Prostate gland (tissue), 2 donors: ENCODE results near the gene PPP2R5C.

ENCODE experiments used
- POLR2A ChIP-seq: fragments of 450-650 bp; IDR thresholded peaks from one replicate; pipeline ENCODE4 v1.6.1; 2016; ENCODE audit warnings: antibody characterized with exemption, mild to moderate bottlenecking
- TF ChIP-seq, protein P1 (sequence below), 4 experiments: fragments of 200-600 bp in 2 of 4; fragments of 450-650 bp in 2 of 4; sonication (generic) in 2 of 4; IDR thresholded peaks; 1 replicate in 3 of 4; 2 replicates in 1 of 4; pipeline ENCODE4 v1.5.1; 2016 to 2019; ENCODE audit warnings: antibody characterized with exemption in 4 of 4, mild to moderate bottlenecking in 2 of 4, moderate library complexity in 2 of 4

DNA sequence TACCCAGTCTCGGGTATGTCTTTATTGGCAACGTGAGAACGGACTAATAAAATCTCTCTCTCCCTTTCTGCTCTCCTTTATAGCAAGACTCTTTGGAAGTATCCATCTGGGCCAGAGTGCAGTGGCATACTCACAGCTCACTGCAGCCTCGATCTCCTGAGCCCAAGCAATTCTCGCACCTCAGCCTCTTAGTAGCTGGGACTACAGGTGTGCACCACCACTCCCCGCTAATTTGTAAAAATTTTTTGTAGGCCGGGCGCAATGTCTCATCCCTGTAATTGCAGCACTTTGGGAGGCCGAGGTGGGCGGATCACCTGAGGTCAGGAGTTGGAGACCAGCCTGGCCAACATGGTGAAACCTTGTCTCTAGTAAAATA lies 33.2 kb upstream of the PPP2R5C start:
- TF ChIP-seq, protein P1, sequence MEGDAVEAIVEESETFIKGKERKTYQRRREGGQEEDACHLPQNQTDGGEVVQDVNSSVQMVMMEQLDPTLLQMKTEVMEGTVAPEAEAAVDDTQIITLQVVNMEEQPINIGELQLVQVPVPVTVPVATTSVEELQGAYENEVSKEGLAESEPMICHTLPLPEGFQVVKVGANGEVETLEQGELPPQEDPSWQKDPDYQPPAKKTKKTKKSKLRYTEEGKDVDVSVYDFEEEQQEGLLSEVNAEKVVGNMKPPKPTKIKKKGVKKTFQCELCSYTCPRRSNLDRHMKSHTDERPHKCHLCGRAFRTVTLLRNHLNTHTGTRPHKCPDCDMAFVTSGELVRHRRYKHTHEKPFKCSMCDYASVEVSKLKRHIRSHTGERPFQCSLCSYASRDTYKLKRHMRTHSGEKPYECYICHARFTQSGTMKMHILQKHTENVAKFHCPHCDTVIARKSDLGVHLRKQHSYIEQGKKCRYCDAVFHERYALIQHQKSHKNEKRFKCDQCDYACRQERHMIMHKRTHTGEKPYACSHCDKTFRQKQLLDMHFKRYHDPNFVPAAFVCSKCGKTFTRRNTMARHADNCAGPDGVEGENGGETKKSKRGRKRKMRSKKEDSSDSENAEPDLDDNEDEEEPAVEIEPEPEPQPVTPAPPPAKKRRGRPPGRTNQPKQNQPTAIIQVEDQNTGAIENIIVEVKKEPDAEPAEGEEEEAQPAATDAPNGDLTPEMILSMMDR (IDR thresholded peaks at IDR 0.05), result no peak
- TF ChIP-seq POLR2A, result no peak
